BLaER1 treated with 17β-estradiol and CSF1 and Interleukin-3, amounts not matched to agents 10 nM and 100 nM (cell line): ENCODE results near the gene HERC4.
"Not testable (repeated sequence)": the region's sequence is repeated elsewhere in the genome, so short reads cannot be mapped to it uniquely, and the experiment has no call there.

Experiments
- H3K27ac ChIP-seq, 11 experiments: shearing (Covaris generic); formaldehyde crosslinking; 2 replicates each; pipeline ENCODE4 v1.8.1; 2022
- H3K27me3 ChIP-seq, 11 experiments: shearing (Covaris generic); formaldehyde crosslinking; 2 replicates each; pipeline ENCODE4 v1.8.1; 2022
- H3K36me3 ChIP-seq, 11 experiments: shearing (Covaris generic); formaldehyde crosslinking; 2 replicates each; pipeline ENCODE4 v1.8.1; 2022
- H3K4me1 ChIP-seq, 10 experiments: shearing (Covaris generic); formaldehyde crosslinking; 2 replicates each; pipeline ENCODE4 v1.8.1; 2022
- H3K4me2 ChIP-seq, 11 experiments: shearing (Covaris generic); formaldehyde crosslinking; 2 replicates each; pipeline ENCODE4 v1.8.1; 2022
- H3K4me3 ChIP-seq, 10 experiments: shearing (Covaris generic); formaldehyde crosslinking; 2 replicates each; pipeline ENCODE4 v1.8.1; 2022
- H3K9ac ChIP-seq, 11 experiments: shearing (Covaris generic); formaldehyde crosslinking; 2 replicates each; pipeline ENCODE4 v1.8.1; 2022
- H3K9me3 ChIP-seq, 11 experiments: shearing (Covaris generic); formaldehyde crosslinking; replicated peaks in 1 of 11; 2 replicates each; pipeline ENCODE4 v1.8.1; 2022
- H4K20me1 ChIP-seq, 11 experiments: shearing (Covaris generic); formaldehyde crosslinking; 2 replicates each; pipeline ENCODE4 v1.8.1; 2022
- Cebpa-rat ChIP-seq, 11 experiments: shearing (Covaris generic); IDR thresholded peaks; 2 replicates each; pipeline ENCODE4 v1.8.1; 2022

Gene HERC4

GRCh38 chr10:68047554-68048327 is 27.3 kb downstream of the HERC4 start:
- Histone ChIP-seq H3K4me3 (no peak overlapping the region), H4K20me1 (peaks cover 0 to 68% (median 0%) of the 10 kb centered on the region in 11 experiments; a peak in 5 of 22 replicates), H3K27ac (no peak overlapping the region), H3K9me3 (peaks cover 0 to 4% (median 0%) of the 10 kb centered on the region in 11 experiments; a peak in 3 of 22 replicates), H3K9ac (no peak overlapping the region), H3K36me3 (peaks cover 0 to 59% (median 28%) of the 10 kb centered on the region in 11 experiments; a peak in 18 of 22 replicates), H3K4me1 (peaks cover 15 to 33% (median 20%) of the 10 kb centered on the region in 10 experiments), H3K4me2 (peak overlapping the region in 2 of 11 experiments; percentile 3 to 8; a peak in 1 of 22 replicates), H3K27me3 (no peaks in the 10 kb centered on the region)
- no peak for TF ChIP-seq Cebpa-rat (IDR thresholded peaks at IDR 0.05)

GRCh38 chr10:68047122-68047521 is 28.0 kb downstream of the HERC4 start:
- Histone ChIP-seq H3K27ac (no peak overlapping the region), H3K4me2 (no peak overlapping the region), H4K20me1 (peaks cover 0 to 71% (median 0%) of the 10 kb centered on the region in 11 experiments; a peak in 6 of 22 replicates), H3K9ac (no peak overlapping the region), H3K27me3 (no peaks in the 10 kb centered on the region), H3K4me3 (no peak overlapping the region), H3K4me1 (peaks cover 9 to 27% (median 15%) of the 10 kb centered on the region in 10 experiments; a peak in 19 of 20 replicates), H3K36me3 (peaks cover 0 to 65% (median 33%) of the 10 kb centered on the region in 11 experiments; a peak in 19 of 22 replicates), H3K9me3 (peaks cover 0 to 4% (median 0%) of the 10 kb centered on the region in 11 experiments; a peak in 3 of 22 replicates)
- TF ChIP-seq Cebpa-rat (IDR thresholded peaks at IDR 0.05) = no peak

- no peak for TF ChIP-seq Cebpa-rat (IDR thresholded peaks at IDR 0.05)
- H3K27ac ChIP-seq = no peak overlapping the region
Observed at GRCh38 chr10:68046642-68047041, 28.4 kb downstream of the HERC4 start.

GRCh38 chr10:68043030-68043429 is 32.1 kb downstream of the HERC4 start:
- H3K36me3 ChIP-seq = peaks cover 10 to 83% (median 35%) of the 10 kb centered on the region in 11 experiments; a peak in 20 of 22 replicates
- H3K9me3 ChIP-seq = peaks cover 0 to 3% (median 0%) of the 10 kb centered on the region in 11 experiments; a peak in 1 of 22 replicates
- H3K4me2 ChIP-seq = no peak overlapping the region
- no peak overlapping the region for H3K27ac ChIP-seq
- TF ChIP-seq Cebpa-rat (IDR thresholded peaks at IDR 0.05) = no peak
- no peaks in the 10 kb centered on the region for H3K27me3 ChIP-seq
- peaks cover 0 to 65% (median 0%) of the 10 kb centered on the region in 11 experiments; a peak in 7 of 22 replicates for H4K20me1 ChIP-seq
- H3K9ac ChIP-seq = no peak overlapping the region
- H3K4me3 ChIP-seq = no peak overlapping the region
- peaks cover 0 to 25% (median 13%) of the 10 kb centered on the region in 10 experiments; a peak in 10 of 20 replicates for H3K4me1 ChIP-seq

More at GRCh38 chr10:68046642-68047041, 28.4 kb downstream of the HERC4 start:
- Histone ChIP-seq H3K36me3 (peaks cover 0 to 64% (median 32%) of the 10 kb centered on the region in 11 experiments; a peak in 19 of 22 replicates), H3K27me3 (no peaks in the 10 kb centered on the region), H3K4me2 (no peak overlapping the region), H3K4me3 (no peak overlapping the region), H4K20me1 (peaks cover 0 to 76% (median 0%) of the 10 kb centered on the region in 11 experiments; a peak in 6 of 22 replicates), H3K9me3 (peaks cover 0 to 4% (median 0%) of the 10 kb centered on the region in 11 experiments; a peak in 2 of 22 replicates), H3K9ac (no peak overlapping the region), H3K4me1 (peaks cover 4 to 25% (median 11%) of the 10 kb centered on the region in 10 experiments; a peak in 15 of 20 replicates)

GRCh38 chr10:68032113-68032512 is 43.0 kb downstream of the HERC4 start:
- H3K27ac ChIP-seq = no peak overlapping the region
- H4K20me1 ChIP-seq = peaks cover 0 to 32% (median 0%) of the 10 kb centered on the region in 11 experiments; a peak in 2 of 22 replicates
- no peak overlapping the region for H3K4me3 ChIP-seq
- no peak overlapping the region for H3K4me2 ChIP-seq
- H3K4me1 ChIP-seq = peaks cover 0 to 9% (median 3%) of the 10 kb centered on the region in 10 experiments; a peak in 10 of 20 replicates
- H3K9me3 ChIP-seq = no peaks in the 10 kb centered on the region
- no peak overlapping the region for H3K9ac ChIP-seq
- H3K36me3 ChIP-seq = peaks cover 23 to 95% (median 71%) of the 10 kb centered on the region in 11 experiments; a peak in 21 of 22 replicates
- TF ChIP-seq Cebpa-rat (IDR thresholded peaks at IDR 0.05) = no peak
- no peaks in the 10 kb centered on the region for H3K27me3 ChIP-seq

- Histone ChIP-seq H3K36me3 (peaks cover 44 to 96% (median 80%) of the 10 kb centered on the region in 11 experiments), H3K9ac (no peak overlapping the region), H3K4me2 (no peak overlapping the region), H3K27ac (no peak overlapping the region), H4K20me1 (0 out of 22 replicates have a peak, but pooled peaks cover 0 to 24% (median 0%) of the 10 kb centered on the region in 11 experiments), H3K27me3 (no peaks in the 10 kb centered on the region), H3K9me3 (peaks cover 0 to 13% (median 8%) of the 10 kb centered on the region in 11 experiments; a peak in 16 of 22 replicates), H3K4me1 (no peaks in the 10 kb centered on the region), H3K4me3 (no peak overlapping the region)
- no peak for TF ChIP-seq Cebpa-rat (IDR thresholded peaks at IDR 0.05)
Observed at GRCh38 chr10:68027429-68027828, 47.7 kb downstream of the HERC4 start.

GRCh38 chr10:68023292-68023691 is 51.8 kb downstream of the HERC4 start:
- H3K4me1 ChIP-seq = no peaks in the 10 kb centered on the region
- peaks cover 19 to 40% (median 37%) of the 10 kb centered on the region in 11 experiments for H3K9me3 ChIP-seq
- peaks cover 0 to 11% (median 0%) of the 10 kb centered on the region in 11 experiments; a peak in 1 of 22 replicates for H4K20me1 ChIP-seq
- peaks cover 58 to 100% (median 87%) of the 10 kb centered on the region in 11 experiments for H3K36me3 ChIP-seq
- H3K27me3 ChIP-seq = no peaks in the 10 kb centered on the region
- TF ChIP-seq Cebpa-rat (IDR thresholded peaks at IDR 0.05) = no peak
- H3K4me3 ChIP-seq = no peak overlapping the region
- no peak overlapping the region for H3K27ac ChIP-seq
- H3K9ac ChIP-seq = no peak overlapping the region
- no peak overlapping the region for H3K4me2 ChIP-seq

- H3K9ac ChIP-seq, H3K4me1 ChIP-seq, H3K4me2 ChIP-seq, H3K27ac ChIP-seq, H3K4me3 ChIP-seq, H3K27me3 ChIP-seq: not testable (repeated sequence)
- Histone ChIP-seq H3K9me3 (peaks cover 19 to 40% (median 37%) of the 10 kb centered on the region in 11 experiments), H4K20me1 (peaks cover 0 to 14% (median 0%) of the 10 kb centered on the region in 11 experiments; a peak in 2 of 22 replicates), H3K36me3 (peaks cover 57 to 99% (median 86%) of the 10 kb centered on the region in 11 experiments)
Observed at GRCh38 chr10:68022324-68022723, 52.8 kb downstream of the HERC4 start.

GRCh38 chr10:68016519-68016918 is 58.6 kb downstream of the HERC4 start:
- peaks cover 49 to 99% (median 67%) of the 10 kb centered on the region in 11 experiments for H3K36me3 ChIP-seq
- not testable (repeated sequence) for H3K27me3 ChIP-seq, H3K4me1 ChIP-seq, H3K4me3 ChIP-seq, H3K9ac ChIP-seq, H3K4me2 ChIP-seq, H3K27ac ChIP-seq
- peaks cover 9 to 24% (median 21%) of the 10 kb centered on the region in 11 experiments for H3K9me3 ChIP-seq
- peaks cover 0 to 10% (median 0%) of the 10 kb centered on the region in 11 experiments; a peak in 4 of 22 replicates for H4K20me1 ChIP-seq
